HG03095 (cell line): Measurements from ENCODE around the gene FCRLB.
A peak's percentile ranks its signal among the peaks of the same experiment; 100 is the strongest.
"Not testable (repeated sequence)": the region's sequence is repeated elsewhere in the genome, so short reads cannot be mapped to it uniquely, and the experiment has no call there.

ENCODE experiments used
- ATAC-seq: cut with Tn5 transposase; IDR thresholded peaks from one replicate; pipeline ENCODE4 v1.9.1; 2021; ENCODE audit warnings: moderate library complexity; ENCODE audit not compliant: unreplicated experiment

The FCRLB gene

DNA sequence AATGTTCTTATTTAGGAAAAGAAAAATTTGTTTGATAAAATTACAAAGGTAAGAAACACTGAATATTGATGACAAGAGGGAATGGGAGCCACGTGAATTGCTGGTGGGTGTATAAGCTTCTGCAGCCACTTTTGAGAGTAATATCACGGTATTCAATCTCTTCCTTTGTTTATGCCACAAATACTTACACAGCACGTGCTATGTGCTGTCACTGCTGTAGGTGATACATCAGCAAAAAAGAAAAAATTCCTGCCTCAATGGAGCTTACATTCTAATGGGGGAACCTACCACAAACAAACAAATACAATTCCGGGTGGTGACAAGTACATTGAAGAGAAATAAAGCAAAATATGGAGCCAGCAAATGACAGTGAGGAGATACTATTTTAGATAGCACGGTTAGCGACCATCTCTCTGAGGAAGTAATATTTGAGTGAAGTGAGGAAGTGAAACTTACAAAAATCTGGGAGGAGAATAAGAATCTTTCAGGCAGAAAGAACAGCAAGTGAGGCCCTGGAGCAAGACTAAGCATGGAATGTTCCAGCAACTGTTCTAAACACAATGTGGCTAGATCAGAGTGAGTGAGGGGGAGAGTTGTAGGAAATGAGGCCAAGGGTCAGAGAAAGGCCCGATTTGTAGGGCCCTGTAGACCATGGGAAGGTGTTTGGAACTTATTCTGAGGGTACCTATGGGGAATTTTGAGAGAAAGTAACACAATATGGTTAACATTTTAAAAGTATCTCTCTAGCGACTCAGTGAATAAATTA, 2.6 kb upstream of the FCRLB start:
- no peak for ATAC-seq

GRCh38 chr1:161719325-161719611, 2.1 kb upstream of the FCRLB start:
- no peak for ATAC-seq

GRCh38 chr1:161720422-161720821, 922 bp upstream of the FCRLB start:
- ATAC-seq, result no peak

- ATAC-seq, result no peak
Measured at GRCh38 chr1:161721738-161722343, 497 bp downstream of the FCRLB start.

GRCh38 chr1:161722406-161722805, 1.1 kb downstream of the FCRLB start:
- ATAC-seq, result no peak

DNA sequence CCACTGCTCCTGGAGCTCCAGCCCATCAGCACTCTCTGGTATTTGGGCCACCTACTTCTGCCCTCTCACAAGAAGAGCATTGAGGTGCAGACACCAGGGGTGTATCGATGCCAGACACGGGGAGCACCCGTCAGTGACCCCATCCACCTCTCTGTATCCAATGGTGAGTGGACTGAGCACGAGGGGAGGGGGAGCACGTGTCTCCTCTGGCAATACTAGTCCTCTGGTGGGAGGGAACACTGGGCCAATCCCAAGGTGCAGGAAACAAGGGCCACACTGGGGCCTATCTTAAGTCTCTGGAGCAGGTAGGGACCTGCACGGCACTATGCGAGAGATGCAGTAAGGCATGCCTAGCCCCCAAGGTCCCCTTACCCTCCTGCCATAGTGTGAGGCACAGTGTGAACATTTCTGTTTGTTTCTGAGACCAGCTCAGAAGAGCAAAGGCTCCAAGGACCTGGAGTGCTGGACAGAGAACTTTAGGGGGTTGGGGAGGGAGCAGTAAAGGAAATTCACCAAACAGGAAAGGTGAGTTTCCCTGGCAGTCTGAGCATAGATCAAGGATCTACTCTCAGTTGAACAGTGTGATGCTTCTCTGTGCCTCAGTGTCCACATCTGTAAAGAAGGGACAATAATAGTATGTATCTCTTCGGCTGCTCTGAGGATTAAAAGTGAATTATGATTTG, 2.3 kb downstream of the FCRLB start:
- no peak for ATAC-seq

DNA sequence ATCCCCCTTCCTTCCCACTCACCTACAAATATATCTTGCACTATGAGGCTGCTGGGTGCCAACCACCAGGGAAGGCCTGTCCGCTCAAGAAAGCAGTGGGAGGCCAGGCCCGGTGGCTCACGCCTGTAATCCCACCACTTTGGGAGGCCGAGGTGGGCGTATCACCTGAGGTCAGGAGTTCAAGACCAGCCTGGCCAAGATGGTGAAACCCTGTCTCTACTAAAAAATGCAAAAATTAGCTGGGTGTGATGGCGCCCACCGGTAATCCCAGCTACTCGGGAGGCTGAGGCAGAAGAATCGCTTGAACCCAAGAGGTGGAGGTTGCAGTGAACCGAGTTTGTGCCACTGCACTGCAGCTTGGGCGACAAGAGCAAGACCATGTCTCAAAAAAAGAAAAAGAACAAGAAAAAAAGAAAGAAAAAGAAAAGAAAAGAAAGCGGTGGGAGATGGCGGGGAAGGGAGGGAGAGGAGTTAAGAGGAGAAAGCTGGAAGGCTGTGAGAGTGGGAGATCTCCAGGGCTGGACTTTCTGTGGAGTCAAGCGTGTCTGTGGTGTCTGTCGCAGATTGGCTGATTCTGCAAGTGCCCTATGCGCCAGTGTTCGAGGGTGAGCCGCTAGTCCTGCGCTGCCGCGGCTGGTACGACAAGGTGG, 4.0 kb downstream of the FCRLB start:
- ATAC-seq, result not testable (repeated sequence)

GRCh38 chr1:161725908-161726472, 4.6 kb downstream of the FCRLB start:
- ATAC-seq, result no peak

GRCh38 chr1:161726473-161727255, 5.3 kb downstream of the FCRLB start:
- ATAC-seq, result peak; percentile 54

- no peak for ATAC-seq
Measured at GRCh38 chr1:161727256-161727924, 6.0 kb downstream of the FCRLB start.

DNA sequence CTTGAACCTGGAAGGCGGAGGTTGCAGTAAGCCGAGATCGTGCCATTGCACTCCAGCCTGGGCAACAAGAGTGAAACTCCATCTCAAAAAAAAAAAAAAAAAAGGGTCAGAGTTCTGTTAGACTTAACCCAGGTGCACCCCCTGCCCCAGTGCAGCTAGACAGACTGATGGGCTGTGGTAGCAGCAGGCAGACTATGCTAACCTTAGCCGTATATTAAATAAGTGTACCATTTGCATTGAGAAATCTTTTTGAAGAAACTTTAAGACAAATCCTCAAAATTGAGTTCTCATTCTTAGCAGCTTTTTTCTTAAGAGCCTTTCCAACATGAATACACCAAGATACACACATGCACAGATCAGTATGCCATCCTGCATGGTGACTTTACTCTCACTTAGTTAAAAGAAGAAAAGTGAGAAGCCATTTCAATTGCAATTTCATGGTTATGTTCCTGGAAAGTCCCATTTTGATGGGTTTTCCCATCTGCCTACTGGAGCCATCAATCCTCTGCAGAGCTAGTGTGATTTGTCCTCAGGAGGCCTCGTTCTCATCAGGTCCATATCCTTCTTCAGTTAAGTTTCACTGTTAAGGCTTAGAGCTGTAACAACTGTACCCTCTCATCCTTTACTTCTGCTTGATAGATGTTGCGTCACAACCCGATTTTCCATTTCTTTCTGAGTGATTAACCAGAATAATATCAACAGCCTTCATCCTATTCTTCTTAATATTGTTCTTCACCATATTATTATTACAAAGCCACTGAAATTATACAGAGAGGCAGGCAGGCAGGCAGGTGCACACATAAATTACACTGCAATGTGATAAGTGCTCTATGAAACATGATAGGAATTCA, 7.3 kb downstream of the FCRLB start:
- ATAC-seq, result no peak

DNA sequence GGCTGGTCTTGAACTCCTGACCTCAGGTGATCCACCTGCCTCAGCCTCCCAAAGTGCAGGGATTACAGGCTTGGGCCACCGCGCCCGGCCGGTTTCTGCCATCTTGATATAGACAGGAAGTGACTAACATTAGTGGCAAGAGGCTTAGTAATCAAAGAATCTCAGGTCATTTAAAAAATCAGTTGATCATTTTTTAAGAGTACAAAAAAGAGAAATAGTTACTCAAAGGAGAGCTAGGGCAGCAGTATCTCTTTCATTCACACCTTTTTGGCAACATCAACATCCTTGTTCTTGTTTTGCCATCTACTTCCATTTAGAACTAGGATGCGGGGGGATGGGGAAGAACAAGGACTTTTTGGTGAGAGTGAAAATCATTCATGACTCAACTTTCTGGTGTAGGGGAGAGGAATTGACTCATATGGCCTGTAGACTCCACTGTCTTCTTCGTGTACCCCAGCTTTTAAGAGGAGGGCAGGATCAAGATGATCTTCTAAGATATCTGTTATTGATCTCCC, 8.8 kb downstream of the FCRLB start:
- no peak for ATAC-seq

GRCh38 chr1:161731241-161731640, 9.9 kb downstream of the FCRLB start:
- ATAC-seq, result no peak

- ATAC-seq, result no peak
Measured at GRCh38 chr1:161731981-161732718, 10.8 kb downstream of the FCRLB start.

GRCh38 chr1:161733526-161733925, 12.2 kb downstream of the FCRLB start:
- ATAC-seq, result no peak

- no peak for ATAC-seq
Measured at GRCh38 chr1:161735837-161736236, 14.5 kb downstream of the FCRLB start.

GRCh38 chr1:161736335-161736969, 15.1 kb downstream of the FCRLB start:
- ATAC-seq, result no peak

GRCh38 chr1:161737625-161738024, 16.3 kb downstream of the FCRLB start:
- ATAC-seq, result no peak
